DND-41 (cell line): Measurements from ENCODE around the gene RAB6B.

Experiments used
- ATAC-seq: fragments of 200-7000 bp; cut with Tn5 transposase; 3 replicates; pipeline ENCODE4 v1.9.1; 2021; ENCODE audit warnings: low read depth; ENCODE audit not compliant: insufficient read depth
- DNase-seq: peaks from one replicate; pipeline ENCODE4 v3.0.0-alpha.2; 2020
- H2AFZ ChIP-seq: 2 replicates; pipeline ENCODE4 v1.6.0; 2012; ENCODE audit warnings: low read depth, low read length
- H3K27ac ChIP-seq: 2 replicates; pipeline ENCODE4 v1.5.1; 2012; ENCODE audit warnings: low read length, inconsistent platforms
- H3K27me3 ChIP-seq: fragments of 200-600 bp; sonication (generic); 2 replicates; pipeline ENCODE4 v1.6.0; 2012; ENCODE audit warnings: low read length, mild to moderate bottlenecking, inconsistent platforms; ENCODE audit not compliant: insufficient read depth, poor library complexity
- H3K36me3 ChIP-seq: 2 replicates; pipeline ENCODE4 v1.5.1; 2012; ENCODE audit warnings: low read length, inconsistent platforms; ENCODE audit not compliant: insufficient read depth
- H3K4me1 ChIP-seq: 2 replicates; pipeline ENCODE4 v1.5.1; 2012; ENCODE audit warnings: mild to moderate bottlenecking, low read length; ENCODE audit not compliant: insufficient read depth
- H3K4me2 ChIP-seq: 2 replicates; pipeline ENCODE4 v1.6.0; 2012; ENCODE audit warnings: mild to moderate bottlenecking, moderate library complexity, low read length, inconsistent platforms; ENCODE audit not compliant: insufficient read depth
- H3K4me3 ChIP-seq, 2 experiments: fragments of 200-600 bp in 1 of 2; shearing (Covaris generic) in 1 of 2; 2 replicates each; pipeline ENCODE4 v1.5.1; 2012 to 2016; ENCODE audit warnings: inconsistent platforms in 2 of 2, low read length in 2 of 2, mild to moderate bottlenecking in 2 of 2, low read depth in 1 of 2, moderate library complexity in 1 of 2
- H3K79me2 ChIP-seq: 2 replicates; pipeline ENCODE4 v1.6.0; 2012; ENCODE audit warnings: low read length, inconsistent platforms; ENCODE audit not compliant: insufficient read depth
- H3K9ac ChIP-seq: 2 replicates; pipeline ENCODE4 v1.6.0; 2012; ENCODE audit warnings: low read depth, mild to moderate bottlenecking, inconsistent platforms, low read length, moderate library complexity
- H3K9me3 ChIP-seq: 2 replicates; pipeline ENCODE4 v1.5.1; 2012; ENCODE audit warnings: low read length, moderate library complexity, mild to moderate bottlenecking, inconsistent platforms; ENCODE audit not compliant: insufficient read depth, severe bottlenecking
- H4K20me1 ChIP-seq: 2 replicates; pipeline ENCODE4 v1.6.0; 2012; ENCODE audit warnings: low read length; ENCODE audit not compliant: insufficient read depth
- EZH2 ChIP-seq: IDR thresholded peaks from 3 replicates; pipeline ENCODE4 v1.6.1; 2012; ENCODE audit warnings: borderline replicate concordance, low read depth, mild to moderate bottlenecking, moderate library complexity, low read length, inconsistent platforms; ENCODE audit not compliant: severe bottlenecking
- TF ChIP-seq, protein P1 (sequence below): IDR thresholded peaks from 2 replicates; pipeline ENCODE4 v1.5.1; 2012; ENCODE audit warnings: borderline replicate concordance, low read length, moderate library complexity, mild to moderate bottlenecking; ENCODE audit not compliant: poor library complexity, severe bottlenecking; ENCODE audit errors: extremely low read depth

RAB6B gene

DNA sequence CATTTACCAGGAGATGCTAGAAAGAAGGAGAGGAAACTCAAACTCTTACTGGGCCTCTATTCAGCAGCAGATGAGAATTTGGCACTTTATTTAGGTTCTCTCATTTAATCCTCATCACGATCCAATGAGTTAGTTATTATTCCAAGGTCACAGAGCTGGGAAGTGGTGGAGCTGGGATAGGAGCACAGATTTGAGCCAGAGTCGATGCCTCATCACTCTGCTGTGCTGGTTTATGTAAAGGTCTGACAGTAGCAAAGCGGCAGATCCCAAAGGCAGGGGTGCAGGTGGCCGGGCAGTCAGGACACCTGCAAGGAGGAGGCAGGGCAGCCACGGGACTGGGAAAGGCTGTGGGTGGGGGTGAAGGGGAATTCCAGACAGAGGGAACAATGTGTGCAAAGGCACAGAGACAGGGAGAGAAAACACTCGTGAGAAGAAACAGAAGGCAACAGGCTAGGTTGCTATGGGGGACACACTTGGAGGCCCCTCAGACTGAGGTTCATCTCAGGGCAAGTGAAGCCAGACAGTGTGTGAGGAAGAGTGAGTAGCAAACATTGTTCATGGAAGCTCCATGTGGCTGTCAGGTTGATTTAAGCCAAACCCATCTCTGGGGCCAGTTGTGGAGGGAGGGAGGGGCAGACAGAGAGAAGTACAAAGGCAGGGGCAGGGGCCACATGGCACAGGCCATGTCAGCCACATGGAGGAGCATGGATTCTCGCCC, 26.8 kb downstream of the RAB6B start:
- Histone ChIP-seq H3K36me3 (no peaks in the 10 kb centered on the region), H3K79me2 (no peaks in the 10 kb centered on the region), H3K4me3 (no peak overlapping the region), H3K9ac (no peak overlapping the region), H3K4me1 (no peaks in the 10 kb centered on the region), H3K27me3 (peaks cover 15% of the 10 kb centered on the region), H3K9me3 (no peaks in the 10 kb centered on the region), H3K27ac (no peak overlapping the region), H3K4me2 (no peak overlapping the region), H4K20me1 (no peaks in the 10 kb centered on the region), H2AFZ (no peak overlapping the region)
- ATAC-seq (no peak), DNase-seq (no peak)
- no peak for TF ChIP-seq EZH2
- TF ChIP-seq, protein P1, sequence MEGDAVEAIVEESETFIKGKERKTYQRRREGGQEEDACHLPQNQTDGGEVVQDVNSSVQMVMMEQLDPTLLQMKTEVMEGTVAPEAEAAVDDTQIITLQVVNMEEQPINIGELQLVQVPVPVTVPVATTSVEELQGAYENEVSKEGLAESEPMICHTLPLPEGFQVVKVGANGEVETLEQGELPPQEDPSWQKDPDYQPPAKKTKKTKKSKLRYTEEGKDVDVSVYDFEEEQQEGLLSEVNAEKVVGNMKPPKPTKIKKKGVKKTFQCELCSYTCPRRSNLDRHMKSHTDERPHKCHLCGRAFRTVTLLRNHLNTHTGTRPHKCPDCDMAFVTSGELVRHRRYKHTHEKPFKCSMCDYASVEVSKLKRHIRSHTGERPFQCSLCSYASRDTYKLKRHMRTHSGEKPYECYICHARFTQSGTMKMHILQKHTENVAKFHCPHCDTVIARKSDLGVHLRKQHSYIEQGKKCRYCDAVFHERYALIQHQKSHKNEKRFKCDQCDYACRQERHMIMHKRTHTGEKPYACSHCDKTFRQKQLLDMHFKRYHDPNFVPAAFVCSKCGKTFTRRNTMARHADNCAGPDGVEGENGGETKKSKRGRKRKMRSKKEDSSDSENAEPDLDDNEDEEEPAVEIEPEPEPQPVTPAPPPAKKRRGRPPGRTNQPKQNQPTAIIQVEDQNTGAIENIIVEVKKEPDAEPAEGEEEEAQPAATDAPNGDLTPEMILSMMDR, result no peak

DNA sequence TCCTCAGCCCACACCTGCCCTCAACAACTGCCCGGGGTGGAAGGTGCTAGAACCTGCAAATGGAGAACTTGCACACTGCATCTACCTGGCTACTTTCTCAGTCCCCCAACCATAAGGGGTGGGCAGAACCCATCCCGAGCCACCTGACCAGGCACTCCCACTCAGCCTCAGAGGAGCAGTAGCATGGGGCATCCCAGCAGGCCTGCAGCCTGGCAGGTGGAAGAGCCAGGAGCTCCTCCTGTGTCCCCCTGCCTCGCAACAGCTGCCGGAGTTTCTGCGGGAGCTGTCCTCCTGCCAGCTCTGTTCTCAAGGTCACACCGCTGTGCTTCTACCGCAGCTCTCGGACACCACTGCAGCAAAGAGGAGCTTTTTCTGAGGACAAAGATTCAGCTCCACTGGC, 27.5 kb downstream of the RAB6B start:
- H3K4me2 ChIP-seq, result no peak overlapping the region
- no peaks in the 10 kb centered on the region for H3K36me3 ChIP-seq
- H3K4me1 ChIP-seq, result no peaks in the 10 kb centered on the region
- ATAC-seq (no peak), DNase-seq (no peak)
- H3K9ac ChIP-seq, result no peak overlapping the region
- H3K27me3 ChIP-seq, result peaks cover 15% of the 10 kb centered on the region
- H3K27ac ChIP-seq, result no peak overlapping the region
- H2AFZ ChIP-seq, result no peak overlapping the region
- no peaks in the 10 kb centered on the region for H3K9me3 ChIP-seq
- TF ChIP-seq EZH2, result no peak
- TF ChIP-seq, protein P1, result no peak
- no peaks in the 10 kb centered on the region for H3K79me2 ChIP-seq
- H4K20me1 ChIP-seq, result no peaks in the 10 kb centered on the region
- no peak overlapping the region for H3K4me3 ChIP-seq

DNA sequence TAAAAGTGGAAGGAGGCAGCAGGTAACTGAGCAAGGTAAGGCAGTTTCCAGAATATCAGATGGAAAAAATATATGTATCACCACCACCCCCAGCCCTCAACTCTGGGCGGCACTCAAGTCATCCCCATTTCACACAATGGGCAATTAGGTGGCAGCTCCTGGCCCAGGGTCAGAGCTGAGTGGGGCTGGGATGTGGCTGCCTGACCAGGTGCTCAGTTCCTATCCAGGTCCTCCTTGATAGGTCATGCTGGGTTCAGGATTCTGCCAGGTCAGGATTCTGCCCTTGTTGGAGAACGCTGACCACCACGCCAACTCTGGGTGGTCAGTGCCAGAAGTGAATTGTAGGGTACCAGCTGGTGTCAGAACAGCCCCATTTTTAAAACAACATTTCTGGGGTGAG, 29.5 kb downstream of the RAB6B start:
- no peaks in the 10 kb centered on the region for H4K20me1 ChIP-seq
- H3K79me2 ChIP-seq, result no peaks in the 10 kb centered on the region
- H3K9ac ChIP-seq, result no peak overlapping the region
- no peaks in the 10 kb centered on the region for H3K36me3 ChIP-seq
- no peak overlapping the region for H3K27ac ChIP-seq
- no peaks in the 10 kb centered on the region for H3K4me1 ChIP-seq
- peaks cover 19% of the 10 kb centered on the region for H3K27me3 ChIP-seq
- TF ChIP-seq EZH2, result no peak
- H3K4me3 ChIP-seq, result no peak overlapping the region
- ATAC-seq (no peak), DNase-seq (no peak)
- no peaks in the 10 kb centered on the region for H3K9me3 ChIP-seq
- H3K4me2 ChIP-seq, result no peak overlapping the region
- no peak overlapping the region for H2AFZ ChIP-seq

DNA sequence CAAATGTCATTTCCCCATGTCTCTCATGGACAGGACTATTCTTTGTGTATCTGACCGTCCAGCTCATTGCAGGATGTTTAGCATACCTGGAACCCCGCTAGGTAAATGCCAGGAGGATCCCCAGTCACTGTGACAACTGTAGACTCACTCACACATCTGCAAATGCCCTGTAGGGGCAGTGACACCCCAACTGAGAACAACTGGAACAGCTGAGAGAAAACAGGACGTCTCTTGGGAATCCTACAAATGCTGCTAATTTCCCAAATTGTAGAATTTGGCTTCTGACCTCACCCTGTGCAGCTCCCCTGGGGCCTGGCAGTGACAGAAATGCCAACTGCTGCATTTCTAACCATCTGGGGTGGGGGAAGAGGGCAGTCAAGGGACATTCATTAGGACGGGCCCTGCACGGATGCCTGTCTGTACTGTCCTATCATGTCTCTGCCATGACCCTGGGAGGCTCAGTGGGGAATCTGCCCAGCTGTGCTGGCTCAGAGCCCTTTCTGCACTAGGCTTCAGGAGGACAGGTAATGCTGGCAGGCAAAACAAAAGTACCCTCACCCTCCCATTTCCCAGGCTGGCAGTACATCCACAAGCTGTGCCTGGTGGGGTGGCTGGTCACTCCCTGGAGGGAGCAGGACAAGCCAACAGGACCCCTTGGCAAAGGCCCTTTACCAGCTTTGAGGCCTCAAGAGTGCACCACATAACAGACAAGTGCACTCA, 30.4 kb downstream of the RAB6B start:
- TF ChIP-seq, protein P1, result peak; percentile 9
- TF ChIP-seq EZH2, result no peak
- H3K27ac ChIP-seq, result no peak overlapping the region
- H3K4me2 ChIP-seq, result no peak overlapping the region
- H3K79me2 ChIP-seq, result no peaks in the 10 kb centered on the region
- H2AFZ ChIP-seq, result no peak overlapping the region
- ATAC-seq (no peak), DNase-seq (no peak)
- H3K4me1 ChIP-seq, result no peaks in the 10 kb centered on the region
- no peaks in the 10 kb centered on the region for H3K9me3 ChIP-seq
- H3K27me3 ChIP-seq, result peaks cover 17% of the 10 kb centered on the region
- H4K20me1 ChIP-seq, result no peaks in the 10 kb centered on the region
- no peak overlapping the region for H3K4me3 ChIP-seq
- H3K36me3 ChIP-seq, result no peaks in the 10 kb centered on the region
- H3K9ac ChIP-seq, result no peak overlapping the region
